SK-N-SH treated with all-trans-retinoic acid at 6 μM for 48 hours (cell line): Measurements from ENCODE around the gene TDRD12.
"Not testable (repeated sequence)": the region's sequence is repeated elsewhere in the genome, so short reads cannot be mapped to it uniquely, and the experiment has no call there.

Experiments
- ATAC-seq: fragments of 200-7000 bp; cut with Tn5 transposase; 3 replicates; pipeline ENCODE4 v1.9.1; 2020; ENCODE audit warnings: mild to moderate bottlenecking, moderate library complexity
- ARNTL ChIP-seq: fragments of 450-650 bp; formaldehyde crosslinking; IDR thresholded peaks from 2 replicates; pipeline ENCODE4 v1.5.0; 2020; ENCODE audit warnings: low read depth, mild to moderate bottlenecking, moderate library complexity, borderline replicate concordance
- BACH2 ChIP-seq: fragments of 250-450 bp; sonication (Bioruptor Pico); IDR thresholded peaks from 2 replicates; pipeline ENCODE4 v1.9.0; 2021; ENCODE audit warnings: mild to moderate bottlenecking, borderline replicate concordance
- CSDC2 ChIP-seq: fragments of 250-450 bp; sonication (Bioruptor Pico); IDR thresholded peaks from 2 replicates; pipeline ENCODE4 v1.5.0; 2020; ENCODE audit warnings: mild to moderate bottlenecking, moderate library complexity
- ESRRG ChIP-seq: fragments of 250-450 bp; sonication (Bioruptor Pico); IDR thresholded peaks from 2 replicates; pipeline ENCODE4 v1.6.1; 2021; ENCODE audit warnings: mild to moderate bottlenecking
- GLIS3 ChIP-seq: fragments of 250-450 bp; sonication (Bioruptor Pico); IDR thresholded peaks from 2 replicates; pipeline ENCODE4 v1.5.0; 2020; ENCODE audit warnings: mild to moderate bottlenecking, moderate library complexity
- ISL1 ChIP-seq: fragments of 250-450 bp; sonication (Bioruptor Pico); IDR thresholded peaks from 2 replicates; pipeline ENCODE4 v2.1.2; 2022; ENCODE audit warnings: mild to moderate bottlenecking, moderate library complexity
- OSR1 ChIP-seq: fragments of 250-450 bp; sonication (Bioruptor Pico); IDR thresholded peaks from 2 replicates; pipeline ENCODE4 v1.8.0; 2022; ENCODE audit warnings: moderate library complexity, mild to moderate bottlenecking, inconsistent platforms
- PPARA ChIP-seq: fragments of 250-450 bp; sonication (Bioruptor Pico); IDR thresholded peaks from 2 replicates; pipeline ENCODE4 v1.5.0; 2020; ENCODE audit warnings: mild to moderate bottlenecking, borderline replicate concordance
- RARB ChIP-seq: fragments of 250-450 bp; sonication (Bioruptor Pico); IDR thresholded peaks from 2 replicates; pipeline ENCODE4 v1.8.0; 2021; ENCODE audit warnings: mild to moderate bottlenecking, moderate library complexity
- SNAI2 ChIP-seq: fragments of 250-450 bp; sonication (Bioruptor Pico); IDR thresholded peaks from 2 replicates; pipeline ENCODE4 v1.5.0; 2020; ENCODE audit warnings: mild to moderate bottlenecking, moderate library complexity
- TCF4 ChIP-seq: fragments of 250-450 bp; sonication (Bioruptor Pico); IDR thresholded peaks from 2 replicates; pipeline ENCODE4 v1.8.0; 2021; ENCODE audit warnings: mild to moderate bottlenecking, moderate library complexity, borderline replicate concordance
- TOX ChIP-seq: fragments of 250-450 bp; sonication (Bioruptor Pico); IDR thresholded peaks from 2 replicates; pipeline ENCODE4 v1.8.0; 2021; ENCODE audit warnings: mild to moderate bottlenecking, moderate library complexity, borderline replicate concordance
- TSHZ2 ChIP-seq: fragments of 250-450 bp; sonication (Bioruptor Pico); IDR thresholded peaks from 2 replicates; pipeline ENCODE4 v1.5.0; 2020; ENCODE audit warnings: mild to moderate bottlenecking, moderate library complexity
- ZC3H10 ChIP-seq: fragments of 250-450 bp; sonication (Bioruptor Pico); IDR thresholded peaks from 2 replicates; pipeline ENCODE4 v1.5.1; 2021; ENCODE audit warnings: mild to moderate bottlenecking, moderate library complexity
- ZFP3 ChIP-seq: fragments of 250-450 bp; sonication (Bioruptor Pico); IDR thresholded peaks from 2 replicates; pipeline ENCODE4 v1.5.0; 2020; ENCODE audit warnings: mild to moderate bottlenecking, moderate library complexity
- ZFP30 ChIP-seq: fragments of 450-650 bp; formaldehyde crosslinking; IDR thresholded peaks from 2 replicates; pipeline ENCODE4 v1.5.0; 2022; ENCODE audit warnings: mild to moderate bottlenecking, moderate library complexity
- ZNF565 ChIP-seq: fragments of 450-650 bp; formaldehyde crosslinking; conservative IDR thresholded peaks from 2 replicates; pipeline ENCODE4 v1.5.0; 2020; ENCODE audit warnings: low read depth, mild to moderate bottlenecking, moderate library complexity
- ZNF70 ChIP-seq: fragments of 450-650 bp; formaldehyde crosslinking; IDR thresholded peaks from 2 replicates; pipeline ENCODE4 v1.5.0; 2020; ENCODE audit warnings: mild to moderate bottlenecking, moderate library complexity
- ZNF8 ChIP-seq: fragments of 450-650 bp; formaldehyde crosslinking; IDR thresholded peaks from 2 replicates; pipeline ENCODE4 v1.5.0; 2020; ENCODE audit warnings: mild to moderate bottlenecking, moderate library complexity
- TF ChIP-seq, protein P1 (sequence below): fragments of 250-450 bp; sonication (Bioruptor Pico); IDR thresholded peaks from 2 replicates; pipeline ENCODE4 v1.5.1; 2020; ENCODE audit warnings: low read depth, mild to moderate bottlenecking, moderate library complexity
- TF ChIP-seq, protein P2 (sequence below): fragments of 250-450 bp; sonication (Bioruptor Pico); IDR thresholded peaks from 2 replicates; pipeline ENCODE4 v1.8.0; 2020; ENCODE audit warnings: mild to moderate bottlenecking, moderate library complexity, borderline replicate concordance
- TF ChIP-seq, protein P3 (sequence below): fragments of 250-450 bp; sonication (Bioruptor Pico); IDR thresholded peaks from 2 replicates; pipeline ENCODE4 v1.8.0; 2021; ENCODE audit warnings: low read depth, mild to moderate bottlenecking, moderate library complexity, borderline replicate concordance
- TF ChIP-seq, protein P4 (sequence below): fragments of 250-450 bp; sonication (Bioruptor Pico); IDR thresholded peaks from 2 replicates; pipeline ENCODE4 v1.5.1; 2021; ENCODE audit warnings: mild to moderate bottlenecking, moderate library complexity

TDRD12 gene

DNA sequence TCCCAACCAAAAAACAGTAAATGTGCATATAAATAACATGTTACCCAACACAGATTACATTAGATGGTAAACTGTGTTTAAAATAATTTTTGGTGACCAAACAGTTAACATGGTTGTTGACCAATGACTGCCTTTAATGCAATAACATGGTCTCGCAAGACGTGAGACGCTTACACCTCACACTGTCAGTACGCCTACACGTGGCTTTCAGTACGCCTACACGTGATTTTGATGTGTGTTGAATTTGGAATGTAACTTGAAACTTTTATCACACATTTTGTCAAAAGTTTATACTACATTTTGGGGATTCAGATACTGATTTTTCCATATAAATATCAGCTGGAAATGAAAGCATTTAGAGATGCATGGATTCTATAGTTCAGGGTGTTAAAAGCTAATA, 118.0 kb downstream of the TDRD12 start:
- no peak for ATAC-seq
- TF ChIP-seq, protein P1, sequence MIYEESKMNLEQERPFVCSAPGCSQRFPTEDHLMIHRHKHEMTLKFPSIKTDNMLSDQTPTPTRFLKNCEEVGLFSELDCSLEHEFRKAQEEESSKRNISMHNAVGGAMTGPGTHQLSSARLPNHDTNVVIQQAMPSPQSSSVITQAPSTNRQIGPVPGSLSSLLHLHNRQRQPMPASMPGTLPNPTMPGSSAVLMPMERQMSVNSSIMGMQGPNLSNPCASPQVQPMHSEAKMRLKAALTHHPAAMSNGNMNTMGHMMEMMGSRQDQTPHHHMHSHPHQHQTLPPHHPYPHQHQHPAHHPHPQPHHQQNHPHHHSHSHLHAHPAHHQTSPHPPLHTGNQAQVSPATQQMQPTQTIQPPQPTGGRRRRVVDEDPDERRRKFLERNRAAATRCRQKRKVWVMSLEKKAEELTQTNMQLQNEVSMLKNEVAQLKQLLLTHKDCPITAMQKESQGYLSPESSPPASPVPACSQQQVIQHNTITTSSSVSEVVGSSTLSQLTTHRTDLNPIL (CRISPR knock-in tag): no peak
- TF ChIP-seq ZFP30: no peak
- TF ChIP-seq, all 23 proteins: peak for 0

GRCh38 chr19:32842061-32842460, 122.5 kb downstream of the TDRD12 start:
- TF ChIP-seq TCF4 (CRISPR knock-in tag) (no peak), RARB (CRISPR knock-in tag) (no peak), ARNTL (no peak), ESRRG (CRISPR knock-in tag) (no peak), PPARA (CRISPR knock-in tag) (no peak), TSHZ2 (no peak), ZFP30 (no peak), ZNF70 (CRISPR knock-in tag) (no peak), GLIS3 (CRISPR knock-in tag) (no peak), SNAI2 (CRISPR knock-in tag) (no peak), TOX (no peak), ZFP3 (CRISPR knock-in tag) (no peak), BACH2 (CRISPR knock-in tag) (no peak), OSR1 (CRISPR knock-in tag) (no peak)
- TF ChIP-seq, protein P2, sequence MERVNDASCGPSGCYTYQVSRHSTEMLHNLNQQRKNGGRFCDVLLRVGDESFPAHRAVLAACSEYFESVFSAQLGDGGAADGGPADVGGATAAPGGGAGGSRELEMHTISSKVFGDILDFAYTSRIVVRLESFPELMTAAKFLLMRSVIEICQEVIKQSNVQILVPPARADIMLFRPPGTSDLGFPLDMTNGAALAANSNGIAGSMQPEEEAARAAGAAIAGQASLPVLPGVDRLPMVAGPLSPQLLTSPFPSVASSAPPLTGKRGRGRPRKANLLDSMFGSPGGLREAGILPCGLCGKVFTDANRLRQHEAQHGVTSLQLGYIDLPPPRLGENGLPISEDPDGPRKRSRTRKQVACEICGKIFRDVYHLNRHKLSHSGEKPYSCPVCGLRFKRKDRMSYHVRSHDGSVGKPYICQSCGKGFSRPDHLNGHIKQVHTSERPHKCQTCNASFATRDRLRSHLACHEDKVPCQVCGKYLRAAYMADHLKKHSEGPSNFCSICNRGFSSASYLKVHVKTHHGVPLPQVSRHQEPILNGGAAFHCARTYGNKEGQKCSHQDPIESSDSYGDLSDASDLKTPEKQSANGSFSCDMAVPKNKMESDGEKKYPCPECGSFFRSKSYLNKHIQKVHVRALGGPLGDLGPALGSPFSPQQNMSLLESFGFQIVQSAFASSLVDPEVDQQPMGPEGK (CRISPR knock-in tag): no peak
- TF ChIP-seq, protein P3, sequence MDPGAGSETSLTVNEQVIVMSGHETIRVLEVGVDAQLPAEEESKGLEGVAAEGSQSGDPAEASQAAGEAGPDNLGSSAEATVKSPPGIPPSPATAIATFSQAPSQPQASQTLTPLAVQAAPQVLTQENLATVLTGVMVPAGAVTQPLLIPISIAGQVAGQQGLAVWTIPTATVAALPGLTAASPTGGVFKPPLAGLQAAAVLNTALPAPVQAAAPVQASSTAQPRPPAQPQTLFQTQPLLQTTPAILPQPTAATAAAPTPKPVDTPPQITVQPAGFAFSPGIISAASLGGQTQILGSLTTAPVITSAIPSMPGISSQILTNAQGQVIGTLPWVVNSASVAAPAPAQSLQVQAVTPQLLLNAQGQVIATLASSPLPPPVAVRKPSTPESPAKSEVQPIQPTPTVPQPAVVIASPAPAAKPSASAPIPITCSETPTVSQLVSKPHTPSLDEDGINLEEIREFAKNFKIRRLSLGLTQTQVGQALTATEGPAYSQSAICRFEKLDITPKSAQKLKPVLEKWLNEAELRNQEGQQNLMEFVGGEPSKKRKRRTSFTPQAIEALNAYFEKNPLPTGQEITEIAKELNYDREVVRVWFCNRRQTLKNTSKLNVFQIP: no peak
- ATAC-seq: no peak

DNA sequence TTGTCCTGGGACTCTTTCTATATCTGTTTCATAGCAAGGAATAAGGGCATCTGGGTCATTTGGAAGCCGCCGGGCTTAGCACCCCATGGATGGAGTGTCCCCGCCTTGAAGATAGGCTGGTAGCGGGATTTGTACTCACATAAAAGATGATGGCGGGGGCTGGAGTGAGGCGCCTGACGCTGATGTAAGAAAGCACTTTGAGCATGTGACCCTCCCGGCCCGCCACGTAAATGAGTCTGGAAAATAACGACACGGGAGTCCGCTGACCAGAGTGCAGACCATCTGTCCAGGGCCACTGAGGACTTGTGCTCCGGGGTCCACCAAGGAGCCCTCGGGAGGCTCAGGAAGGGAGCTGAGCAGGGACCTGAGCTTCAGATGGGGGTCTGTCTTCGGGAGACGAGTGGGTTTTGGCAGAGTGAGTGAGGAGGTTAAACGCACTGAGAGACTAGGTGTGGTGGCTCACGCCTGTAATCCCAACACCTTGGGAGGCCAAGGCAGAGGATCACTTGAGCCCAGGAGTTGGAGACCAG, 124.2 kb downstream of the TDRD12 start:
- TF ChIP-seq, protein P3: no peak
- no peak for TF ChIP-seq SNAI2 (CRISPR knock-in tag)
- no peak for TF ChIP-seq ZC3H10
- TF ChIP-seq ZNF8 (CRISPR knock-in tag): no peak
- TF ChIP-seq RARB (CRISPR knock-in tag): no peak
- TF ChIP-seq, protein P4, sequence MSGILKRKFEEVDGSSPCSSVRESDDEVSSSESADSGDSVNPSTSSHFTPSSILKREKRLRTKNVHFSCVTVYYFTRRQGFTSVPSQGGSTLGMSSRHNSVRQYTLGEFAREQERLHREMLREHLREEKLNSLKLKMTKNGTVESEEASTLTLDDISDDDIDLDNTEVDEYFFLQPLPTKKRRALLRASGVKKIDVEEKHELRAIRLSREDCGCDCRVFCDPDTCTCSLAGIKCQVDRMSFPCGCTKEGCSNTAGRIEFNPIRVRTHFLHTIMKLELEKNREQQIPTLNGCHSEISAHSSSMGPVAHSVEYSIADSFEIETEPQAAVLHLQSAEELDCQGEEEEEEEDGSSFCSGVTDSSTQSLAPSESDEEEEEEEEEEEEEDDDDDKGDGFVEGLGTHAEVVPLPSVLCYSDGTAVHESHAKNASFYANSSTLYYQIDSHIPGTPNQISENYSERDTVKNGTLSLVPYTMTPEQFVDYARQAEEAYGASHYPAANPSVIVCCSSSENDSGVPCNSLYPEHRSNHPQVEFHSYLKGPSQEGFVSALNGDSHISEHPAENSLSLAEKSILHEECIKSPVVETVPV (CRISPR knock-in tag): no peak
- TF ChIP-seq ZNF565 (CRISPR knock-in tag): no peak
- no peak for TF ChIP-seq ZNF70 (CRISPR knock-in tag)
- no peak for TF ChIP-seq CSDC2
- TF ChIP-seq OSR1 (CRISPR knock-in tag): no peak
- no peak for TF ChIP-seq ISL1 (CRISPR knock-in tag)
- no peak for TF ChIP-seq PPARA (CRISPR knock-in tag)
- TF ChIP-seq TCF4 (CRISPR knock-in tag): no peak
- no peak for TF ChIP-seq BACH2 (CRISPR knock-in tag)
- no peak for TF ChIP-seq ESRRG (CRISPR knock-in tag)
- no peak for TF ChIP-seq ZFP3 (CRISPR knock-in tag)
- no peak for TF ChIP-seq ARNTL
- ATAC-seq: no peak

DNA sequence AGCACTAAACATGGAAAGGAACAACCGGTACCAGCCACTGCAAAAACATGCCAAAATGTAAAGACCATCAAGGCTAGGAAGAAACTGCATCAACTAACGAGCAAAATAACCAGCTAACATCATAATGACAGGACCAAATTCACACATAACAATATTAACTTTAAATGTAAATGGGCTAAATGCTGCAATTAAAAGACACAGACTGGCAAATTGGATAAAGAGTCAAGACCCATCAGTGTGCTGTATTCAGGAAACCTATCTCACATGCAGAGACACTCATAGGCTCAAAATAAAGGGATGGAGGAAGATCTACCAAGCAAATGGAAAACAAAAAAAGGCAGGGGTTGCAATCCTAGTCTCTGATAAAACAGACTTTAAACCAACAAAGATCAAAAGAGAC, 128.5 kb downstream of the TDRD12 start:
- not testable (repeated sequence) for ATAC-seq
